Suprapubic skin (tissue), 4 donors: ENCODE measurements around the gene KIF3B. TPM values are rescaled to one million over a fixed set of nuclear protein-coding genes. Genes with fewer than 3 reads are reported as not detected.

Source experiments
- DNase-seq, 2 donors: peaks; one replicate each; pipeline ENCODE4 v3.0.0-alpha.2; 2019; ENCODE audit warnings: low spot score in 2 of 2
- H3K27ac ChIP-seq: fragments of 200-600 bp; sonication (generic); one replicate; pipeline ENCODE4 v1.5.1; 2019
- H3K27me3 ChIP-seq: fragments of 200-600 bp; sonication (generic); one replicate; pipeline ENCODE4 v1.5.1; 2019
- H3K36me3 ChIP-seq: fragments of 200-600 bp; sonication (generic); one replicate; pipeline ENCODE4 v1.5.1; 2019
- H3K4me1 ChIP-seq: fragments of 200-600 bp; sonication (generic); one replicate; pipeline ENCODE4 v1.5.1; 2019
- H3K4me3 ChIP-seq: fragments of 200-600 bp; sonication (generic); one replicate; pipeline ENCODE4 v1.5.1; 2019; ENCODE audit warnings: mild to moderate bottlenecking
- H3K9me3 ChIP-seq: fragments of 200-600 bp; sonication (generic); one replicate; pipeline ENCODE4 v1.5.1; 2019
- EP300 ChIP-seq: sonication (generic); formaldehyde crosslinking; IDR thresholded peaks from one replicate; pipeline ENCODE4 v1.6.1; 2017; ENCODE audit warnings: antibody characterized with exemption
- POLR2A ChIP-seq, 2 donors: fragments of 450-650 bp; IDR thresholded peaks; one replicate each; pipeline ENCODE4 v1.6.1; 2017; ENCODE audit warnings: antibody characterized with exemption in 2 of 2, mild to moderate bottlenecking in 2 of 2, moderate library complexity in 2 of 2
- POLR2AphosphoS5 ChIP-seq, 3 donors: sonication (generic); formaldehyde crosslinking; IDR thresholded peaks; one replicate each; pipeline ENCODE4 v1.6.1; 2017; ENCODE audit warnings: antibody characterized with exemption in 3 of 3
- WGBS: methylation state at CpG from one replicate; pipeline ENCODE4 v1.1.5; 2018; 5-methylcytosine and 5-hydroxymethylcytosine counted together
- total RNA-seq, 4 donors: library from RNA; depleted of rRNA; stranded (reverse); fragments of >200 nt; gene quantifications; one replicate each; pipeline ENCODE4 v1.1.0, GENCODE V29; 2016
- TF ChIP-seq, protein P1 (sequence below), 2 donors: fragments of 200-600 bp in 1 of 2; fragments of 450-650 bp in 1 of 2; sonication (generic) in 1 of 2; IDR thresholded peaks; one replicate each; pipeline ENCODE4 v1.5.1; 2016 to 2019; ENCODE audit warnings: antibody characterized with exemption in 2 of 2, mild to moderate bottlenecking in 1 of 2, moderate library complexity in 1 of 2

KIF3B gene
- total RNA-seq = 10 to 100 TPM; 12.7 to 17.3 (median 14.9) TPM

DNA sequence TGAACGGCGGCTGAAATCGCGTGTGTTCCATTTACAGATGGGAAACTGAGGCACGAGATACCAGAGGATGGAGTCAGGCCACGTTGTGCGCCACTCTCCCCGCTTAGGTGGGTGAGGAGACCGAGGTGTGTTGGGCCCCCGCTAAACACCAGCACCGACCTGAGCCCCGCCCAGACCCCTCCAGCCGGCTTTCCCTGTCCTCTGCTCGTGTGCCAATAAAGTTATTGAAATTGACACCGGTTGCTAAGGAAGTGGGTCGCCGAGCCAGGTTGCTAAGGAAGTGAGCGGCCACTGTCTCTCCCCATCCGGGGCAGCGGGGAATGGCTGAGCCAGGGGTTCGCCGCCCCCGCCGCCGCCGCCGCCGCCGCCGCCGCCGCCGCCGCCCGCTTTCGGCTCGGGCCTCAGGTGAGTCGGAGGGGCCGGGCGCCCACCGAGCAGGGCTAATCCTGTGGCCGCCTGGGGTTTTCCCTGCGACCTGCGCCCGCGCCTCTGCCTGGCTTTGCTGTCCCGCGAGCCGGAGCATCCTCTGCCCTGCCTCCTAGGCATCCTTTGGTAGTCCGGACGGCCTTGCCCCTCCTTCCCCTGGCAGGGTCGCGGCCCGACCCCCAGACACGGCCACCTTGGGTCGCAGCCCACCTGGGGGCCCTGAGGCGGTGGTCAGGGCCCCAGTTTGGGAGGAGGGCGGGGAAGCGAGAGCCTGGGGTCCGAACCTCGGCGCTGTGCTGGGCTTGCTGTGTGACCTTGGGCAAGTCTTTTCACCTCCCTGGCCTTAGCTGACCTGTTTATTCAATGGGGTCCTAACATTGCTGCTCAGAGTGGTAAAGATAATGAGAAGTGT is at the start of gene KIF3B:
TSS of gene KIF3B (plus strand) at position 291 of the 838 bp plus-strand sequence. CDS start 32,127 bp downstream, outside the sequence.
- Histone ChIP-seq H3K36me3 (no peaks in the 10 kb centered on the region), H3K4me1 (peaks cover 20% of the 10 kb centered on the region), H3K4me3 (peak within 1 kb of the TSS; percentile 82), H3K9me3 (no peaks in the 10 kb centered on the region), H3K27ac (peak within 1 kb of the TSS; percentile 48), H3K27me3 (no peaks in the 10 kb centered on the region)
- DNase-seq = peak; percentile 90 to 91
- no peak for TF ChIP-seq EP300
- TF ChIP-seq POLR2A (IDR thresholded peaks at IDR 0.05) = peak in 1 of 2 donors; percentile 19
- TF ChIP-seq POLR2AphosphoS5 (IDR thresholded peaks at IDR 0.05) = peak in 1 of 3 donors; percentile 30
- TF ChIP-seq, protein P1, sequence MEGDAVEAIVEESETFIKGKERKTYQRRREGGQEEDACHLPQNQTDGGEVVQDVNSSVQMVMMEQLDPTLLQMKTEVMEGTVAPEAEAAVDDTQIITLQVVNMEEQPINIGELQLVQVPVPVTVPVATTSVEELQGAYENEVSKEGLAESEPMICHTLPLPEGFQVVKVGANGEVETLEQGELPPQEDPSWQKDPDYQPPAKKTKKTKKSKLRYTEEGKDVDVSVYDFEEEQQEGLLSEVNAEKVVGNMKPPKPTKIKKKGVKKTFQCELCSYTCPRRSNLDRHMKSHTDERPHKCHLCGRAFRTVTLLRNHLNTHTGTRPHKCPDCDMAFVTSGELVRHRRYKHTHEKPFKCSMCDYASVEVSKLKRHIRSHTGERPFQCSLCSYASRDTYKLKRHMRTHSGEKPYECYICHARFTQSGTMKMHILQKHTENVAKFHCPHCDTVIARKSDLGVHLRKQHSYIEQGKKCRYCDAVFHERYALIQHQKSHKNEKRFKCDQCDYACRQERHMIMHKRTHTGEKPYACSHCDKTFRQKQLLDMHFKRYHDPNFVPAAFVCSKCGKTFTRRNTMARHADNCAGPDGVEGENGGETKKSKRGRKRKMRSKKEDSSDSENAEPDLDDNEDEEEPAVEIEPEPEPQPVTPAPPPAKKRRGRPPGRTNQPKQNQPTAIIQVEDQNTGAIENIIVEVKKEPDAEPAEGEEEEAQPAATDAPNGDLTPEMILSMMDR (IDR thresholded peaks at IDR 0.05) = no peak
- WGBS = 8% methylated on average over 5 of the region's 62 CpGs

DNA sequence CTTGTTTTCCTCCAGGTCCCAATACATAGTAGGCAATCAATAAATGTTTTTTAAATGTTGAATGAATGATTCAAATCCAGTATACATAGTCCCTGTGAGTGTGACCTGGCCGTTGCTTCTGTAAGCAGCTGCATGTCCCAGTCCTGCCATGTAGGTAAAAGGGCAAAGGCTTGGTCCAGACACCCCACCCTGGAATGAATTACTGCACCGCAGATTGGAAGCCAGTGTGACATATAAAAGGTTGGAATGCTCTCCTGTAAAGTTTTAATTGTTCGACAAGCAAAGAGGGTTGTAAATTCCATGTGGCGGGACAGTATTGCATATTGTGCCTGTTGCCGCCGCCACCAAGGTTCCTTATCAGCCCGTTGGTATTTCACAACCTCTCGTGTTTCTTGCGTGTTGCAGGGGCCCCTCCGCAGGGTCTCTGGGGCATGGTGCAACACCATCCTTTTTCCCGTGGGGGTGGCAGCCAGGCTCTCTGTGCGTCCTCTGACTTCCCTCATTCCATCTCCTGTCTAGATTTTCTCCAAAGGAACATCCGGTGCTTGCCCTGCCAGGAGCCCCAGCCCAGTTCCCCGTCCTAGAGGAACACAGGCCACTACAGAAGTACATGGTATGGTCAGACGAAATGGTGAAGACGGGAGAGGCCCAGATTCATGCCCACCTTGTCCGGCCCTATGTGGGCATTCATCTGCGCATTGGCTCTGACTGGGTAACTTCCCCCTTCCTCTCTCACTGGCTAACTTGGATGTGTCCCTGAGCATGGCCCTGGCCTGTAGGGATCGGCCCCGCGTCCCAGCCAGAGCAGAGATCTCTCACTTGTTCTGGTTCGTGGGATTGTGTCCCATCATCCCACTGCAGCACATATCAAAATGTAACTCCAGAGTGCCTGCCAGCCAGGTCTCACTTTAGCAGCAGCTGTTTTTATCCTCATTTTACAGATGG is 49.4 kb upstream of the KIF3B start:
- Histone ChIP-seq H3K36me3 (peaks cover 69% of the 10 kb centered on the region), H3K27ac (no peak overlapping the region)
- WGBS = 83% methylated on average over 21 of the region's 22 CpGs

DNA sequence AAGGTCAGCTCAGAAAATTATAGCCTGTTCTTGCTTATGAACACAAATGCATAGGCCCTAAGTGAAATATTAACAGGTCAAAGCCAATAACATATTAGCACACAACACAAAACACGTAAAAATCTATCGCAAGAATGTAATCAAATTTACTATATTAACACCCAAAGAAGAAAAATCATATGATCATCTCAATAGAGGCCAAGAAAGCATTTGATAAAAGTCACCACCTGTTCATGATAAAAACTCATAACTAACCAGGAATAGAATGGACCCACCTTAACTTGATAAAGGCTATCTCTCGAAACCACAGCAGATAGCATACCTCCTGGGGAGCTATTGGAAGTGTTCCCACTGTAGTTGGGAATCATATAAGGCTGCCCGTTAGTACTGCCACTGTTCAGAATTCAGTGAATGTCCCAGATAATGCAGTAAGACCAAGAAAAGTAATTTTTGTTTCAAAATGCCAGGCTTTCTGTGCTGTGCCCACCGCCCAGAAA is 48.2 kb upstream of the KIF3B start:
- Histone ChIP-seq H3K9me3 (no peaks in the 10 kb centered on the region), H3K27ac (no peak overlapping the region), H3K36me3 (peaks cover 69% of the 10 kb centered on the region), H3K4me1 (no peaks in the 10 kb centered on the region), H3K27me3 (no peaks in the 10 kb centered on the region), H3K4me3 (no peak overlapping the region)
- 97% methylated on average over 5 of the region's 5 CpGs for WGBS
- TF ChIP-seq POLR2AphosphoS5 (IDR thresholded peaks at IDR 0.05) = no peak
- TF ChIP-seq, protein P1 (IDR thresholded peaks at IDR 0.05) = no peak
- TF ChIP-seq POLR2A (IDR thresholded peaks at IDR 0.05) = no peak
- TF ChIP-seq EP300 = no peak
- no peak for DNase-seq

More for the DNA sequence above, 49.4 kb upstream of the KIF3B start:
- DNase-seq = no peak
- H3K4me1 ChIP-seq = no peaks in the 10 kb centered on the region
- H3K9me3 ChIP-seq = no peaks in the 10 kb centered on the region
- TF ChIP-seq POLR2AphosphoS5 (IDR thresholded peaks at IDR 0.05) = no peak
- no peak for TF ChIP-seq EP300
- TF ChIP-seq POLR2A (IDR thresholded peaks at IDR 0.05) = no peak
- TF ChIP-seq, protein P1 (IDR thresholded peaks at IDR 0.05) = no peak
- no peaks in the 10 kb centered on the region for H3K27me3 ChIP-seq
- H3K4me3 ChIP-seq = no peak overlapping the region

DNA sequence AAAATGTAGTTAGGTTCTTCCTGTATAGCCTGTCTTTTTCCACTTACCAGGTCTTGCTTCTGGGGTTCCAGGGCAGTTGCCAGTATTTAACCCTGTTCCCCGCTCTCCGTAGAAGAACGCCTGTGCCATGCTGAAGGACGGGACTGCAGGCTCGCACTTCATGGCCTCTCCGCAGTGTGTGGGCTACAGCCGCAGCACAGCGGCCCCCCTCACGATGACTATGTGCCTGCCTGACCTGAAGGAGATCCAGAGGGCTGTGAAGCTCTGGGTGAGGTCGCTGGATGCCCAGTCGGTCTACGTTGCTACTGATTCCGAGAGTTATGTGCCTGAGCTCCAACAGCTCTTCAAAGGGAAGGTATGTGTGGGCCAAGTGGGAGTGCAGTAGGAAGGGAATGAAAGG is 46.7 kb upstream of the KIF3B start:
- TF ChIP-seq EP300 = no peak
- TF ChIP-seq, protein P1 (IDR thresholded peaks at IDR 0.05) = no peak
- no peak for TF ChIP-seq POLR2AphosphoS5 (IDR thresholded peaks at IDR 0.05)
- no peak for TF ChIP-seq POLR2A (IDR thresholded peaks at IDR 0.05)
- no peaks in the 10 kb centered on the region for H3K27me3 ChIP-seq
- peaks cover 81% of the 10 kb centered on the region for H3K36me3 ChIP-seq
- H3K27ac ChIP-seq = no peak overlapping the region
- H3K9me3 ChIP-seq = no peaks in the 10 kb centered on the region
- 94% methylated on average over 13 of the region's 13 CpGs for WGBS
- H3K4me3 ChIP-seq = no peak overlapping the region
- DNase-seq = no peak
- no peaks in the 10 kb centered on the region for H3K4me1 ChIP-seq
